ENCODE measurements around the gene ZNF365. TPM values are rescaled to one million over a fixed set of nuclear protein-coding genes. Genes with fewer than 3 reads are reported as not detected.

The ZNF365 gene
- total RNA-seq, 1 experiment from 2014 or later: 22.8 TPM

GRCh38 chr10:62395892-62396291, 21.7 kb downstream of the ZNF365 start:
- no peak for DNase-seq (ENCODE audit: low read depth, low spot score)
- no TSS peak for BruUV-seq (replicated peaks)
- POLR2A ChIA-PET: no interaction called here

DNA sequence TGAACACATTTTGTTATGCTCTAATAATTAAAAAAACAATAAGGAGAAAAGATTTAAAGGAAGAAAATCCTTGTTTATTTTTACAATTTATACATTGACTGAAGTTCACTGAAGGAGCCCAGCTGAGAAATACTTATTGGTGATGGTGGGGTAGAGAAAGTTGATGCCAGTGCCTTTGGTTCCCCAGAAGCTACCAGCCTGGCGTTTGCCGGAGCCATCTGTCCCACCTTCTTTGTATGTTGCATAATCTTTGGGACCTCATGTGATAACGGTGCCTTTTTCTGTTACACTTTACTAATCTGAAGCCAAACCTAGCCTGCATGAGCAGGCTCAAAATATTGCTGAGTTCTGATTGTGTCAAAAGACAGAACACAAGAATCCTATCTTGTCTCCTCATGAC, 22.7 kb downstream of the ZNF365 start:
- Histone ChIP-seq H3K36me3 (ENCODE audit: control insufficient read depth, insufficient read depth, low read length) (peaks cover 2% of the 10 kb centered on the region; the same call in 1 of the 2 replicates), H3K4me1 (ENCODE audit: control insufficient read depth, insufficient read depth, low read length) (no peaks in the 10 kb centered on the region), H3K9me3 (ENCODE audit: control insufficient read depth, insufficient read depth, low read depth, low read length) (no peaks in the 10 kb centered on the region), H3K27ac (ENCODE audit: low read length) (no peak overlapping the region), H3K27me3 (ENCODE audit: control insufficient read depth, insufficient read depth, low read length) (no peaks in the 10 kb centered on the region), H3K4me3 (ENCODE audit: low read depth in 2 of 2, low read length in 2 of 2) (no peak overlapping the region)
- ChIA-PET CTCF (no interaction called here), POLR2A (no interaction called here)
- no peak for ATAC-seq
- no peak for TF ChIP-seq TCF7L2 (IDR thresholded peaks at IDR 0.05; ENCODE audit: low read depth, low read length)
- TF ChIP-seq SIN3A (IDR thresholded peaks at IDR 0.05; ENCODE audit: borderline replicate concordance, insufficient read depth, low read depth, low read length): no peak
- TF ChIP-seq CTCF (IDR thresholded peaks at IDR 0.05): no peak
- TF ChIP-seq, protein P1, sequence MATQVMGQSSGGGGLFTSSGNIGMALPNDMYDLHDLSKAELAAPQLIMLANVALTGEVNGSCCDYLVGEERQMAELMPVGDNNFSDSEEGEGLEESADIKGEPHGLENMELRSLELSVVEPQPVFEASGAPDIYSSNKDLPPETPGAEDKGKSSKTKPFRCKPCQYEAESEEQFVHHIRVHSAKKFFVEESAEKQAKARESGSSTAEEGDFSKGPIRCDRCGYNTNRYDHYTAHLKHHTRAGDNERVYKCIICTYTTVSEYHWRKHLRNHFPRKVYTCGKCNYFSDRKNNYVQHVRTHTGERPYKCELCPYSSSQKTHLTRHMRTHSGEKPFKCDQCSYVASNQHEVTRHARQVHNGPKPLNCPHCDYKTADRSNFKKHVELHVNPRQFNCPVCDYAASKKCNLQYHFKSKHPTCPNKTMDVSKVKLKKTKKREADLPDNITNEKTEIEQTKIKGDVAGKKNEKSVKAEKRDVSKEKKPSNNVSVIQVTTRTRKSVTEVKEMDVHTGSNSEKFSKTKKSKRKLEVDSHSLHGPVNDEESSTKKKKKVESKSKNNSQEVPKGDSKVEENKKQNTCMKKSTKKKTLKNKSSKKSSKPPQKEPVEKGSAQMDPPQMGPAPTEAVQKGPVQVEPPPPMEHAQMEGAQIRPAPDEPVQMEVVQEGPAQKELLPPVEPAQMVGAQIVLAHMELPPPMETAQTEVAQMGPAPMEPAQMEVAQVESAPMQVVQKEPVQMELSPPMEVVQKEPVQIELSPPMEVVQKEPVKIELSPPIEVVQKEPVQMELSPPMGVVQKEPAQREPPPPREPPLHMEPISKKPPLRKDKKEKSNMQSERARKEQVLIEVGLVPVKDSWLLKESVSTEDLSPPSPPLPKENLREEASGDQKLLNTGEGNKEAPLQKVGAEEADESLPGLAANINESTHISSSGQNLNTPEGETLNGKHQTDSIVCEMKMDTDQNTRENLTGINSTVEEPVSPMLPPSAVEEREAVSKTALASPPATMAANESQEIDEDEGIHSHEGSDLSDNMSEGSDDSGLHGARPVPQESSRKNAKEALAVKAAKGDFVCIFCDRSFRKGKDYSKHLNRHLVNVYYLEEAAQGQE (IDR thresholded peaks at IDR 0.05; ENCODE audit: insufficient read depth in 1 of 2, low read depth in 2 of 2, low read length in 1 of 2): no peak
- no peak for TF ChIP-seq POLR2AphosphoS5 (IDR thresholded peaks at IDR 0.05; ENCODE audit: low read depth, low read length)
- no peak for DNase-seq (ENCODE audit: low read depth, low spot score)
- intact Hi-C loops (cut with micrococcal nuclease; ENCODE audit: unreplicated experiment): no loop called here
- in situ Hi-C loops (cut with HindIII; ENCODE audit: low pct_unique_long_range_greater_than_20kb, low sequenced_read_pairs): loop anchor here (25.0 kb wide), 1 partner anchor 135 kb away; the partner anchor contains the start of gene RTKN2
- BruUV-seq (replicated peaks): no TSS peak

More at GRCh38 chr10:62395892-62396291, 21.7 kb downstream of the ZNF365 start:
- CTCF ChIA-PET: no interaction called here
- intact Hi-C loops (cut with micrococcal nuclease; ENCODE audit: unreplicated experiment): no loop called here
- H3K4me1 ChIP-seq (ENCODE audit: control insufficient read depth, insufficient read depth, low read length): no peaks in the 10 kb centered on the region
- TF ChIP-seq CTCF (IDR thresholded peaks at IDR 0.05) (peak; percentile 26; the same call in 1 of the 2 replicates), TCF7L2 (IDR thresholded peaks at IDR 0.05; ENCODE audit: low read depth, low read length) (no peak)
- no peak overlapping the region for H3K4me3 ChIP-seq (ENCODE audit: low read depth in 2 of 2, low read length in 2 of 2)
- H3K27ac ChIP-seq (ENCODE audit: low read length): peak overlapping the region; percentile 15; the same call in 1 of the 2 replicates
- in situ Hi-C loops (cut with HindIII; ENCODE audit: low pct_unique_long_range_greater_than_20kb, low sequenced_read_pairs): loop anchor here (25.0 kb wide), 1 partner anchor 134 kb away; the partner anchor contains the start of gene RTKN2
- H3K27me3 ChIP-seq (ENCODE audit: control insufficient read depth, insufficient read depth, low read length): no peaks in the 10 kb centered on the region
- ATAC-seq: no peak
- H3K36me3 ChIP-seq (ENCODE audit: control insufficient read depth, insufficient read depth, low read length): peaks cover 2% of the 10 kb centered on the region; the same call in 1 of the 2 replicates
- no peaks in the 10 kb centered on the region for H3K9me3 ChIP-seq (ENCODE audit: control insufficient read depth, insufficient read depth, low read depth, low read length)

Measured in Panc1 (cell line).